ENCODE results near the gene TFPT. TPM values are rescaled to one million over a fixed set of nuclear protein-coding genes. Genes with fewer than 3 reads are reported as not detected.

TFPT gene
- total RNA-seq (10 to 100 TPM; 12.0 to 27.0 (median 20.7) TPM), total RNA-seq (6.1 to 20.3 (median 10.5) reads per million in 29 experiments)
- total RNA-seq (2013): 17.4 TPM

DNA sequence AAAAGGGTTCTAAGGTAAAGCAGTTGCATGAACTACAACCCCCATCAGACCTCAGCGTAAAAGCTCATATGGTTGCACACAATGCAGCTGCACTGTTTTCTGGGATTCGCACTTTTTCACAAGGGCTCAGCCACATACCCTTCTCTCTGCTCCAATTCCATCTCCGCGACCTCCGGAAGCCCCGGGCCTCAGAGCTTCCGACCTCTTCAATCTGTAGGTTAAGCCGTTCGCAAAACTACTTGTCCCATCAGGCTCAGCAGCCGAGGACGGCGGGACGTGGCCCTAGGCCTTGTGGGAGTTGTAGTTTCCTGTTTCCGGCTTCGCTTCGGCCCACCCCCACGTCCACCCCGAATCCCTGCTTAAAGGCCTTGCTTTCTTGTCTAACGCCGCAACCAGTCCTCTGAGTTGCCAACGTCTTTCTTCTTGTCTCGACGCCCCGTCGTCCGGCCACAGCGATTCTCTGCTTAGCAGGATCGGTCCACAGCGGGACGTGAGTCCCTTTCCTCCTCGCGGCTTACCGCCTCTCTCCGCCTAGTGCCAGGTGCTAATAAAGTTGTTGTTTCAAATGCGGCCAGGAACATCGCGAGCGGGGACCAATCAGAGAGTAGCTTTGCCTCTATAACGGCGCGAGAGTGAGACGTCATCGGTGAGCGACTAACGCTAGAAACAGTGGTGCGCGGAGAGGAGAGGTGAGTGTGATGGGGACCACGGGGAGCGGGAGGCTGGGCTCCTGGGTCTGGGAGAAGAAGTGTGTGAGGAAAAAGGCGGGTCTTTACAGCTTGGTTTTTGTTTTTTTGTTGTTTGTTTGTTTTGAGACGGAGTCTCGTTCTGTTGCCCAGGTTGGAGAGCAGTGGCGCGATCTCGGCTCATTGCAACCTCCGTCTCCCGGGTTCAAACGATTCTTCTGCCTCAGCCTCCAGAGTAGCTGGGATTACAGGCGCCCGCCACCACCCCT lies at the start of gene TFPT, which contains the start of gene PRPF31:
Gene TFPT, minus strand, starts transcription at position 549 of the 955 bp plus-strand sequence. Its CDS starts 388 bp downstream, at position 161.
Gene PRPF31, plus strand, starts transcription at position 646 of the 955 bp plus-strand sequence. CDS start 2,525 bp downstream, outside the sequence.
- POLR2A ChIA-PET: interaction anchor here (0.5 to 1.4 kb wide), 5 partner anchors 21 to 85 kb away, joined by 3 to 6 read pairs (median 3); partner anchors contain the start of genes CNOT3 (in 1 of the 2), MBOAT7 (in 1 of the 2) and TSEN34 (in 1 of the 2)
- Mint-ChIP-seq H3K4me3 (peak within 1 kb of the TSS; percentile 84 to 91 (median 89)), H3K4me1 (peaks cover 32 to 44% (median 40%) of the 10 kb centered on the region in 3 donors), H3K9me3 (no peaks in the 10 kb centered on the region), H3K27me3 (no peaks in the 10 kb centered on the region), H3K36me3 (peaks cover 16% of the 10 kb centered on the region), H3K27ac (peak within 1 kb of the TSS; percentile 86 to 98)
- Histone ChIP-seq H3K27ac (ENCODE audit: low read length) (peak within 1 kb of the TSS; percentile 78), H3K4me3 (ENCODE audit: control insufficient read depth in 1 of 2, extremely low read depth in 1 of 2, low read length in 1 of 2) (peak within 1 kb of the TSS; percentile 82 to 98), H3K9me3 (no peaks in the 10 kb centered on the region), H3K36me3 (ENCODE audit: control insufficient read depth in 2 of 2, extremely low read depth in 1 of 2, insufficient read depth in 1 of 2, low read length in 1 of 2) (peaks cover 3 to 29% of the 10 kb centered on the region in 2 donors), H3K4me1 (ENCODE audit: control insufficient read depth in 1 of 2, extremely low read depth in 1 of 2, insufficient read depth in 2 of 2, low read length in 2 of 2) (peaks cover 3 to 35% of the 10 kb centered on the region in 2 experiments), H3K27me3 (replicated peaks in 1 of 2; ENCODE audit: control insufficient read depth in 2 of 2, extremely low read depth in 1 of 2, insufficient read depth in 2 of 2, low read length in 1 of 2) (no peaks in the 10 kb centered on the region)
- DNase-seq: peak; percentile 92 to 99 (median 95)
- CTCF ChIA-PET: interaction anchor here in 1 of 2 donors (1.8 to 2.9 kb wide), 2 partner anchors 13 to 21 kb away, joined by 8 to 14 read pairs; partner anchors contain the start of genes CNOT3 and NDUFA3
- under 1% methylated on average over 45 of the region's 60 CpGs for WGBS (ENCODE audit: insufficient coverage)
- ATAC-seq (replicated peaks in 1 of 4): peak; percentile 89 to 91 (median 90)

GRCh38 chr19:54165222-54165621 lies 49.8 kb upstream of the TFPT start:
- Mint-ChIP-seq H3K4me3 (peak overlapping the region in 1 of 3 donors; percentile 71), H3K4me1 (peaks cover 36 to 52% (median 37%) of the 10 kb centered on the region in 3 donors)

DNA sequence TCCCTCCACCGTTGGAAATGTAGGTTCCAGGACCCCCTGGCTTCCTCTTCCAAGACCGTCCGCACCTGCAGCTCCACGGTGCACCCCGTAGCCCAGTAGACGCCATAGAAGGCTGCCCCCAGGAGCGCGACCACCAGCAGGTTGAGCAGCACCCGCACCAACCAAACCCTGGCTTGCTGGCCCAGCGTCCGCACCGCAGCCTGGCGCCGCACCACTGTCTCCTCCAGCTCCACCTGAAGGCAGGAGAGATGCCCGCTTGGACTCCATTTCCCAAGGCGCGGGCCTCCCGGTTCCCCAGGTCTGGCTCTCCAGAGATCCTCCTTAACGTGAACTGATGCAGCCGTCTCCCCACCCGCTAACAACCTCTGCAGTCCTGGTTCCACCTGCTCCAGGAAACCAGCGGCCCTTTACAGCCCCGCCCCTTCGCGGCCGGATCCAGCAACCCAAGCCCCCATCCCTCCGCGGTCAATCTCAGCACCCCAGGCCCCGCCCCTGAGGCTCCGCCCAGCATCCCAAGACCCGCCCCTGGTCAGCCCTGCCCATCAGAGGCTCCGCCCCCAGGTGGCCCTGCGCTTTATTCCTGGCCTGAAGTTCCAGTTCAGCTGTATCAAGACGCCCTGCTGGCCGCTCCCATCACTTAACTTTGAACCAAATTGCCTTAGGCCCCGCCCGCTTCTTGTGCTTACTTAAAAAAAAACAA lies 49.1 kb upstream of the TFPT start:
- Mint-ChIP-seq H3K9me3 (no peaks in the 10 kb centered on the region), H3K27me3 (no peaks in the 10 kb centered on the region), H3K4me1 (peaks cover 41 to 58% (median 43%) of the 10 kb centered on the region in 3 donors), H3K4me3 (peak overlapping the region; percentile 53 to 71 (median 61)), H3K36me3 (no peaks in the 10 kb centered on the region), H3K27ac (peak overlapping the region in 1 of 2 donors; percentile 69)
- no peaks in the 10 kb centered on the region for H3K36me3 ChIP-seq (ENCODE audit: control insufficient read depth in 2 of 2, extremely low read depth in 1 of 2, insufficient read depth in 1 of 2, low read length in 1 of 2)
- ATAC-seq (replicated peaks in 1 of 4) (no peak), DNase-seq (peak in 27 of 35 experiments; percentile 21 to 68 (median 45))
- 12% methylated on average over 29 of the region's 37 CpGs for WGBS (ENCODE audit: insufficient coverage)
- H3K4me1 ChIP-seq (ENCODE audit: control insufficient read depth in 1 of 2, extremely low read depth in 1 of 2, insufficient read depth in 2 of 2, low read length in 2 of 2): peaks cover 5 to 51% of the 10 kb centered on the region in 2 experiments
- CTCF ChIA-PET: interaction anchor here in 1 of 2 donors (0.7 kb wide), 1 partner anchor 9 kb away, joined by 3 read pairs; no protein-coding TSS in a partner anchor
- peak overlapping the region in 1 of 2 donors; percentile 38 for H3K4me3 ChIP-seq (ENCODE audit: control insufficient read depth in 1 of 2, extremely low read depth in 1 of 2, low read length in 1 of 2)
- H3K27me3 ChIP-seq (replicated peaks in 1 of 2; ENCODE audit: control insufficient read depth in 2 of 2, extremely low read depth in 1 of 2, insufficient read depth in 2 of 2, low read length in 1 of 2): peaks cover 0 to 19% of the 10 kb centered on the region in 2 experiments
- POLR2A ChIA-PET: no interaction called here
- H3K27ac ChIP-seq (ENCODE audit: low read length): no peak overlapping the region
- no peaks in the 10 kb centered on the region for H3K9me3 ChIP-seq

More at GRCh38 chr19:54165222-54165621, 49.8 kb upstream of the TFPT start:
- Mint-ChIP-seq H3K27me3 (no peaks in the 10 kb centered on the region), H3K9me3 (no peaks in the 10 kb centered on the region), H3K36me3 (no peaks in the 10 kb centered on the region), H3K27ac (peak overlapping the region in 1 of 2 donors; percentile 61)
- POLR2A ChIA-PET: no interaction called here
- Histone ChIP-seq H3K4me3 (ENCODE audit: control insufficient read depth in 1 of 2, extremely low read depth in 1 of 2, low read length in 1 of 2) (no peak overlapping the region), H3K27me3 (replicated peaks in 1 of 2; ENCODE audit: control insufficient read depth in 2 of 2, extremely low read depth in 1 of 2, insufficient read depth in 2 of 2, low read length in 1 of 2) (peaks cover 0 to 19% of the 10 kb centered on the region in 2 experiments), H3K36me3 (ENCODE audit: control insufficient read depth in 2 of 2, extremely low read depth in 1 of 2, insufficient read depth in 1 of 2, low read length in 1 of 2) (no peaks in the 10 kb centered on the region), H3K27ac (ENCODE audit: low read length) (no peak overlapping the region), H3K9me3 (no peaks in the 10 kb centered on the region), H3K4me1 (ENCODE audit: control insufficient read depth in 1 of 2, extremely low read depth in 1 of 2, insufficient read depth in 2 of 2, low read length in 2 of 2) (peaks cover 5 to 47% of the 10 kb centered on the region in 2 experiments)
- CTCF ChIA-PET: interaction anchor here in 1 of 2 donors (0.6 kb wide), 1 partner anchor 22 kb away, joined by 4 read pairs; no protein-coding TSS in a partner anchor
- WGBS (ENCODE audit: insufficient coverage): 97% methylated on average over 24 of the region's 25 CpGs
- no peak for DNase-seq
- ATAC-seq (replicated peaks in 1 of 4): no peak

DNA sequence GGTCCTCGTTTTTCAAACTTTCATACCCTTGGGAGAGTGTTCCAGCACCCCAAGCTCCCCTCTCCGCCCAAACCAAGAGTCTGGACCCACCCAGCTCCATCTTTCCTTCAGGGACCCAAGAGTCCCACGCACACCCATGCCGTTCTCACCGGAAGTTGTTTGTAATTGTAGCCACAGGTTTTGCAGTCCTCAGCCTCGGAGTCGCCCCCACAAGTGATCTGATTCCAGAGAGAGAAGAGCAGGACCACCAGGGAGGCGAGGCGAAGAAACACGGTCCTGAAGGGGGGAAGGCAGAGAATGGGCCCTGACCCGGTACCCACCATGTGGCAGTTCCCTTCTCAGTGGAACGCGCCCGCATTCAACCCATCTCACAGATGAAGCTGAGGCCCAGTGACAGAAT lies 47.4 kb upstream of the TFPT start:
- DNase-seq (no peak), ATAC-seq (replicated peaks in 1 of 4) (no peak)
- ChIA-PET POLR2A (no interaction called here), CTCF (interaction anchor here (0.7 to 1.4 kb wide), 3 partner anchors 26 to 1918 kb away, joined by 3 to 4 read pairs (median 3); partner anchors contain the start of gene MBOAT7 (in 1 of the 2))
- peak overlapping the region; percentile 48 to 65 for H3K4me3 ChIP-seq (ENCODE audit: control insufficient read depth in 1 of 2, extremely low read depth in 1 of 2, low read length in 1 of 2)
- Mint-ChIP-seq H3K9me3 (no peaks in the 10 kb centered on the region), H3K4me3 (peak overlapping the region; percentile 80 to 94 (median 82)), H3K4me1 (peaks cover 47 to 64% (median 59%) of the 10 kb centered on the region in 3 donors), H3K36me3 (peaks cover 5% of the 10 kb centered on the region), H3K27ac (peak overlapping the region; percentile 28 to 78), H3K27me3 (no peaks in the 10 kb centered on the region)
- 76% methylated on average over 6 of the region's 14 CpGs for WGBS (ENCODE audit: insufficient coverage)
- no peak overlapping the region for H3K27ac ChIP-seq (ENCODE audit: low read length)
- H3K4me1 ChIP-seq (ENCODE audit: control insufficient read depth in 1 of 2, extremely low read depth in 1 of 2, insufficient read depth in 2 of 2, low read length in 2 of 2): peaks cover 17 to 58% of the 10 kb centered on the region in 2 experiments
- H3K36me3 ChIP-seq (ENCODE audit: control insufficient read depth in 2 of 2, extremely low read depth in 1 of 2, insufficient read depth in 1 of 2, low read length in 1 of 2): peaks cover 0 to 6% of the 10 kb centered on the region in 2 donors
- peaks cover 0 to 19% of the 10 kb centered on the region in 2 experiments for H3K27me3 ChIP-seq (replicated peaks in 1 of 2; ENCODE audit: control insufficient read depth in 2 of 2, extremely low read depth in 1 of 2, insufficient read depth in 2 of 2, low read length in 1 of 2)
- no peaks in the 10 kb centered on the region for H3K9me3 ChIP-seq

DNA sequence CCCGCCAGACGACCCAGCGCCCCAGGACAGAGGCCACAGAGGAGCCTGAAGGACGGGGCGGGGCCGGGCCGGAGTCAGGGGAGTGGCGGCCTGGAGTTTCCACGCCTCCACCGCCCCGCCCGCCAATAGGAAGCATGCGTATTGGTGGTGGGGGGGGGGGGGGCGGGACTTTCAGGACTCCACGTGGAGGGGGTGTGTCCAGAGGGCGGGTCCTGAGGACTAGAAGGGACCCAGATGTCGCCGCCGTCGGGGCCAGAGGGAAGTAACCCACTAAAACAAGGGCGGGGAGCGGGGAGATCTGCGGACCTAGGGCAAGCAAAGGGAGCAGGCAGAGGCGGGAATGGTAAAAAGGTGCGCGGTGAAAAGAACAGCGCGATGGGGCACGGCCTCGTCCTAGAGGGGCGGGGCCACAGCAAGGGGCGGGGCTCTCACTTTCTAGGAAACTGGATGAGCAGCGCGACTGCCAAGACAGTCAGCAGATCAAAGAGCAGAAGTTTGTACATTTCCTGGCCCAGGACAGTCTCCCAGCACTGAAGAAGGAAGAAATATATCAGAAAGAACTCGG lies 46.9 kb upstream of the TFPT start:
- Histone ChIP-seq H3K4me3 (ENCODE audit: control insufficient read depth in 1 of 2, extremely low read depth in 1 of 2, low read length in 1 of 2) (peak overlapping the region; percentile 48 to 65), H3K36me3 (ENCODE audit: control insufficient read depth in 2 of 2, extremely low read depth in 1 of 2, insufficient read depth in 1 of 2, low read length in 1 of 2) (peaks cover 0 to 11% of the 10 kb centered on the region in 2 donors), H3K4me1 (ENCODE audit: control insufficient read depth in 1 of 2, extremely low read depth in 1 of 2, insufficient read depth in 2 of 2, low read length in 2 of 2) (peaks cover 17 to 64% of the 10 kb centered on the region in 2 experiments), H3K27ac (ENCODE audit: low read length) (no peak overlapping the region), H3K9me3 (no peaks in the 10 kb centered on the region), H3K27me3 (replicated peaks in 1 of 2; ENCODE audit: control insufficient read depth in 2 of 2, extremely low read depth in 1 of 2, insufficient read depth in 2 of 2, low read length in 1 of 2) (peaks cover 0 to 19% of the 10 kb centered on the region in 2 experiments)
- H3K27me3 Mint-ChIP-seq: no peaks in the 10 kb centered on the region
- peak overlapping the region; percentile 80 to 94 (median 82) for H3K4me3 Mint-ChIP-seq
- 4% methylated on average over 23 of the region's 35 CpGs for WGBS (ENCODE audit: insufficient coverage)
- ATAC-seq (replicated peaks in 1 of 4): peak; percentile 10 to 21 (median 17)
- H3K9me3 Mint-ChIP-seq: no peaks in the 10 kb centered on the region
- POLR2A ChIA-PET: no interaction called here
- H3K27ac Mint-ChIP-seq: peak overlapping the region; percentile 55 to 78
- CTCF ChIA-PET: interaction anchor here in 1 of 2 donors (0.7 to 1.4 kb wide), 2 partner anchors 26 to 27 kb away, joined by 3 read pairs; partner anchors contain the start of gene MBOAT7
- peak; percentile 55 to 83 (median 74) for DNase-seq
- H3K4me1 Mint-ChIP-seq: peaks cover 47 to 64% (median 59%) of the 10 kb centered on the region in 3 donors
- peaks cover 5% of the 10 kb centered on the region for H3K36me3 Mint-ChIP-seq

Data from T-cell (primary cell).